Adrenal gland (tissue), 12 donors: ENCODE results near the gene USP53. TPM values are rescaled to one million over a fixed set of nuclear protein-coding genes. Genes with fewer than 3 reads are reported as not detected.
A peak's percentile ranks its signal among the peaks of the same experiment; 100 is the strongest.
"Not testable (repeated sequence)": the region's sequence is repeated elsewhere in the genome, so short reads cannot be mapped to it uniquely, and the experiment has no call there.

Experiments
- DNase-seq, 7 donors: peaks; one replicate each; pipeline ENCODE4 v3.0.0-alpha.2; 2019 to 2020
- H3K27ac ChIP-seq, 5 donors: fragments of 200-600 bp; sonication (generic) in 4 of 5; 1 replicate in 3 of 5; 2 replicates in 2 of 5; pipeline versions ENCODE4 v1.5.1 to v1.8.0; 2016 to 2020; ENCODE audit warnings: mild to moderate bottlenecking in 1 of 5
- H3K27me3 ChIP-seq: fragments of 200-600 bp; 2 replicates; pipeline ENCODE4 v1.8.0; 2021
- H3K36me3 ChIP-seq, 2 donors: fragments of 200-600 bp; replicated peaks in 1 of 2; 1 replicate in 1 of 2; 2 replicates in 1 of 2; pipeline versions ENCODE4 v1.5.1 to v1.8.0; 2018 to 2022
- H3K4me1 ChIP-seq, 2 donors: fragments of 200-600 bp; replicated peaks in 1 of 2; 1 replicate in 1 of 2; 2 replicates in 1 of 2; pipeline versions ENCODE4 v1.5.1 to v1.8.0; 2018 to 2021
- H3K4me3 ChIP-seq, 4 donors: fragments of 200-600 bp; sonication (generic) in 3 of 4; one replicate each; pipeline ENCODE4 v1.5.1; 2016 to 2018
- H3K9me3 ChIP-seq, 3 donors: fragments of 200-600 bp; sonication (generic) in 1 of 3; replicated peaks in 1 of 3; 1 replicate in 2 of 3; 2 replicates in 1 of 3; pipeline versions ENCODE4 v1.5.1 to v1.8.0; 2016 to 2021
- POLR2A ChIP-seq, 2 donors: fragments of 450-650 bp; IDR thresholded peaks; one replicate each; pipeline ENCODE4 v1.6.1; 2017; ENCODE audit warnings: antibody characterized with exemption in 2 of 2, mild to moderate bottlenecking in 2 of 2, moderate library complexity in 1 of 2
- WGBS, 4 donors: extraction: QIAGEN DNeasy Blood & Tissue Kit in 2 of 4; methylation state at CpG; one replicate each; pipeline versions ENCODE4 v1.1.5 to v1.1.7; 2013 to 2017; 5-methylcytosine and 5-hydroxymethylcytosine counted together
- intact Hi-C, 2 donors: fragments of 100-400 bp; cut with DNase I; formaldehyde crosslinking; loops; one replicate each; pipeline versions ENCODE4 v1.14.1 to v1.15.0; 2022 to 2023
- polyA plus RNA-seq, 3 donors: library from polyadenylated mRNA; stranded (reverse); fragments of 200-250 nt in 2 of 3; fragments of 350-450 nt in 1 of 3; fragmentation: Illumina TruSeq in 1 of 3; extraction: RNeasy Lipid Tissue Mini Kit (QIAGEN cat#74804) in 1 of 3; gene quantifications; one replicate each; pipeline ENCODE4 v1.2.3, GENCODE V29; 2013 to 2014
- total RNA-seq, 9 donors: library from RNA; depleted of rRNA in 4 of 9; stranded (reverse); fragments of >200 nt in 4 of 9; fragments of 120-200 nt in 1 of 9; fragmentation: NEBNext Ultra II Directional in 1 of 9; extraction: Animal tissue kit (Norgen Biotek cat#: 25700) in 1 of 9; gene quantifications; one replicate each; pipeline versions ENCODE4 v1.1.0 to v1.2.4, GENCODE V29; 2013 to 2023
- TF ChIP-seq, protein P1 (sequence below), 6 experiments: fragments of 450-650 bp in 4 of 6; fragments of 200-600 bp in 2 of 6; sonication (generic) in 1 of 6; IDR thresholded peaks; 1 replicate in 5 of 6; 2 replicates in 1 of 6; pipeline versions ENCODE4 v1.5.1 to v1.8.0; 2016 to 2021; ENCODE audit warnings: antibody characterized with exemption in 6 of 6, mild to moderate bottlenecking in 2 of 6, moderate library complexity in 1 of 6
- donor health status: healthy with polysubstance abuse.
- donor health status: Bipolar disorder and iron deficiency.
- donor health status: DM: yes; HTN: yes; CAD: no.
- donor health status: DM: no; HTN: no; CAD: no.
- donor health status: DM: no; HTN: no; CAD: no.
- donor health status: DM: yes; HTN: yes; CAD: no.

The USP53 gene
- total and polyA plus RNA-seq, 12 donors, result 7.0 to 78.9 (median 34.4) TPM

DNA sequence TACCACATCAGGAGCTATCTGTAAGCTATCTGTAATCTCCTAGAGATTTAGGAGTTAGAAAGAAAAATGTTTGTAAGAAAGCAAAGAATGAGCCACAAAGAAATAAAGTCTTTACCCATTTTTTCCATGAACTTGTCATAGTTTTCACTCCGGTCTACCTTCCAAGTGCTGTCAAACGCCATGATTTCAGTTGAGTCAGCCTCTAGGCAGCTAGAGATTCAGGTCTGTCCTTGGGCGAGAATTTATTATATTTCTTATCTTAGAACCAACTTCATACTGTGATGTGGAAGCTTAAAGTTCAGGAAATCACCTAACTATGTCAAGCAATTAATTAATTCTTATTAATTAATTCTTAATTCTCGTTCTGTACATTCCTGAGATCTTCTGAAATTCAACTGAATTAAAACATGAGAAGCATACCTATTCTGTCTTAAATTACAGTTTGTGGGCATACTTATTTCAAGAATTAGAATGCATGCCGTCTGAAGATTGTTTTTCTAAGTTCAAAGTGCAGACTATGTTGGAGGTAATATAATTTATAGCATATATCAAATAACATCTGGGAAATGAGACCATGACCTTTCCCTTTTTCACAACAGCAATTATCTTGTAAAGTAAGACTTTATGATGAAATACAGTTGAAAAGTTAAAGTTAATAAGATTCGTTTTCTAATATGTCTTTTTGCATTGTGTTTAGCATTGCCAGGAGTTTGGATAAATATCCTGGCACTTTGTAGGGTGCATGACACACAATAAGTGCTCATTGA is 109.6 kb downstream of the USP53 start, which contains the start of gene FABP2:
TSS of gene FABP2 (minus strand) at position 218 of the 767 bp plus-strand sequence. CDS start at position 182, 36 bp downstream.
- Histone ChIP-seq H3K27me3 (no peaks in the 10 kb centered on the region), H3K4me1 (peaks cover 3 to 8% of the 10 kb centered on the region in 2 donors), H3K4me3 (no peak within 1 kb of the TSS), H3K9me3 (no peaks in the 10 kb centered on the region), H3K36me3 (no peaks in the 10 kb centered on the region), H3K27ac (no peak within 1 kb of the TSS)
- peak in 4 of 7 donors; percentile 11 to 38 (median 24) for DNase-seq
- TF ChIP-seq, protein P1, sequence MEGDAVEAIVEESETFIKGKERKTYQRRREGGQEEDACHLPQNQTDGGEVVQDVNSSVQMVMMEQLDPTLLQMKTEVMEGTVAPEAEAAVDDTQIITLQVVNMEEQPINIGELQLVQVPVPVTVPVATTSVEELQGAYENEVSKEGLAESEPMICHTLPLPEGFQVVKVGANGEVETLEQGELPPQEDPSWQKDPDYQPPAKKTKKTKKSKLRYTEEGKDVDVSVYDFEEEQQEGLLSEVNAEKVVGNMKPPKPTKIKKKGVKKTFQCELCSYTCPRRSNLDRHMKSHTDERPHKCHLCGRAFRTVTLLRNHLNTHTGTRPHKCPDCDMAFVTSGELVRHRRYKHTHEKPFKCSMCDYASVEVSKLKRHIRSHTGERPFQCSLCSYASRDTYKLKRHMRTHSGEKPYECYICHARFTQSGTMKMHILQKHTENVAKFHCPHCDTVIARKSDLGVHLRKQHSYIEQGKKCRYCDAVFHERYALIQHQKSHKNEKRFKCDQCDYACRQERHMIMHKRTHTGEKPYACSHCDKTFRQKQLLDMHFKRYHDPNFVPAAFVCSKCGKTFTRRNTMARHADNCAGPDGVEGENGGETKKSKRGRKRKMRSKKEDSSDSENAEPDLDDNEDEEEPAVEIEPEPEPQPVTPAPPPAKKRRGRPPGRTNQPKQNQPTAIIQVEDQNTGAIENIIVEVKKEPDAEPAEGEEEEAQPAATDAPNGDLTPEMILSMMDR (IDR thresholded peaks at IDR 0.05), result no peak
- TF ChIP-seq POLR2A (IDR thresholded peaks at IDR 0.05), result no peak
- 39 to 48% (median 41%) methylated on average over 6 of the region's 6 CpGs for WGBS, 4 donors
- intact Hi-C loops, result no loop called here

DNA sequence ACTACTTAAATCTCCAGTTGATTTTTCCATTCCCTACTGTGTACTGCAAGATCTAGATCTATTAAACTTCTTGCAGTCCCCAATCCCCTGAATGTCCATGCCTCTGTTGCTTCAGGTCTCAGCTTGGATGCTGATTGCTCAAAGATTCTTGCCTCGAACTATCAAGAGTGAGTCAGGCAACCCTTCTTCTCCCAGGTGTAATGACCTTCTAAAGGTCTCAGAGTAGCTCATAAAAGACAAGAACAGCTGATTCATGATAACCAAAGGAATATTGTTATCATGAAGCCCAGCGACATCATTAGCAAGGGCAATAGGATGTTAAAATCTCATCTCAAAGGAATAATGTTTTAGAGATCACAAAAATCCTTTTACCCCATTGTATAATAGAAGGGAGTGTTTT is 116.2 kb downstream of the USP53 start:
- intact Hi-C loops, result no loop called here
- DNase-seq, result no peak
- Histone ChIP-seq H3K4me1 (no peaks in the 10 kb centered on the region), H3K4me3 (no peak overlapping the region), H3K9me3 (no peaks in the 10 kb centered on the region), H3K36me3 (no peaks in the 10 kb centered on the region), H3K27ac (no peak overlapping the region), H3K27me3 (no peaks in the 10 kb centered on the region)
- TF ChIP-seq, protein P1 (IDR thresholded peaks at IDR 0.05), result no peak
- no peak for TF ChIP-seq POLR2A (IDR thresholded peaks at IDR 0.05)
- 63 to 75% (median 70%) methylated on average over 2 of the region's 2 CpGs for WGBS, 4 donors

DNA sequence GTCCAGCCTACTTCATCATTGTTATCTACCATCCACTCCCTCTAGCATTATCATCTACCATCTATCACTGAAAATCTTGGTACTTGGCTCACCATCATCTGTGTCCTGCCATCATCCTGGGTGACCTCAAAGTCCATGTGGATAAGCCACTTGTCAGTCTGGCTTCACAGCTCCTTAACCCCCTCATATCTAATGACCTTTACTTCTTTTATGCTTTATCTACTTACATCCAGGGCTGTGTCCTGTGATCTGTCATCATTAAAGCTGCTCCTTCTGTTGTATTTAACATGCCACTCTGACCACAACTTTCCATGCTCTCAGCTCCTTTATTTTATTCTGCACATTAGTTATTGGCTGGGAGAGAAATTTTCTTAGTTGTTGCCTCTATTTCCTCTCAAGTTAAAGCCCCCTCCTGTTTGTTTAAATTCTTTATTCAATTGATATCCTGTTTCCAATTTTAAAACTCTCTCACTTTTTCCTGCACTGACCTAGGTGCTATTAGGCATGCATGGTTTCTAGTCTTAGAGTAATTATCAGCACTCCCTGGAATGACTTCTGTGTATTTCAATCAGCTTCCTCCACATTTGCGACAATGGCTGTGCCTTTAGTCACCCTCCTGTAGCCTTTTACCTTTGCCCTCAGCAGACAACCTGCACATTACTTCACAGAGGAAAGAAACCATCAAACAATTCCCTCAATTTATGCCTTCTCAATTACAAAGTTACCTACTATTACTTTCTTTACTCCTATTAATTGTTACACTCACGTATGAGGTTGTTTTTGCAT is 117.5 kb downstream of the USP53 start:
- no peaks in the 10 kb centered on the region for H3K36me3 ChIP-seq
- H3K9me3 ChIP-seq, result no peaks in the 10 kb centered on the region
- H3K27ac ChIP-seq, result no peak overlapping the region
- DNase-seq, result peak in 1 of 7 donors; percentile 1
- 48 to 64% (median 60%) methylated on average over 2 of the region's 2 CpGs for WGBS, 4 donors
- no peak overlapping the region for H3K4me3 ChIP-seq
- intact Hi-C loops, result no loop called here
- no peaks in the 10 kb centered on the region for H3K4me1 ChIP-seq
- no peaks in the 10 kb centered on the region for H3K27me3 ChIP-seq
- no peak for TF ChIP-seq POLR2A (IDR thresholded peaks at IDR 0.05)
- TF ChIP-seq, protein P1 (IDR thresholded peaks at IDR 0.05), result no peak

DNA sequence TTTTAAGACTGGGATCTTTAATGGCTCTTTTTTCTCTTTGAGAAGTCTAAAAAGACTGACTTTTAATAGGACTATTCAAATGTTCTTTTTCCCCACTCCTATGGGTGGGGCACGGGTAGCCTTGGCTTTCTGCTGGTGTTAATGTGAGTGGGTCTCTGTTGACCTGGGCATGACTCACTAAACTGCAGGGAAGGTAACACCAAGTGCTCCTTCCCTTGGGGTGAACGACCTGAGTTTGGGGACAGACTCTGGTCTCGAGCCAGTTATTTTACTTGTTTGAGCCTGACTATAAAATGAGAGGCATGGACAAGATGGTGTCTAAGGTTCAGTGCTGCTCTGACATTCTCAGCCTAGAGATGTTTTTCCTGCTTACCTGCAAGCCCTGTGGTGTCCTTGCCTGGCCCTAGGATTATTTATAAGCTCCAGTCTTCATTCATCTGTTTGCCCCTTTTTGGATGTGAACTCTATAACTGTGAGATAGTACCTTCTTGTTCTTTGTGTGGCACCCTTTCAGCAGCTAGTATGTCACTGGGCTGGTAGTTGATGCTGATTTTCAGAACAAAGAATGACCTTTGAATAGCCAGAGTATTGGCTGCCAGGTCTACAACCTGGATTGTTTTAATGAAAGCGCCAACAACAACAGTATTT is 123.9 kb downstream of the USP53 start:
- DNase-seq, H3K4me1 ChIP-seq, H3K4me3 ChIP-seq, intact Hi-C loops, H3K27me3 ChIP-seq, H3K36me3 ChIP-seq, H3K9me3 ChIP-seq: not testable (repeated sequence)
- H3K27ac ChIP-seq, result peak overlapping the region in 1 of 5 donors; percentile 12
- WGBS, 4 donors, result 73 to 100% (median 84%) methylated on average over 1 to 3 of the region's 4 CpGs
